Breast epithelium (tissue), 4 donors: ENCODE data around the gene CDK5R2. TPM values are rescaled to one million over a fixed set of nuclear protein-coding genes. Genes with fewer than 3 reads are reported as not detected.
A peak's percentile ranks its signal among the peaks of the same experiment; 100 is the strongest.

ENCODE experiments used
- DNase-seq, 2 donors: peaks; one replicate each; pipeline ENCODE4 v3.0.0-alpha.2; 2019; ENCODE audit warnings: low spot score in 2 of 2
- H3K27ac ChIP-seq, 2 donors: fragments of 200-600 bp; sonication (generic) in 1 of 2; one replicate each; pipeline ENCODE4 v1.5.1; 2016 to 2019; ENCODE audit warnings: mild to moderate bottlenecking in 1 of 2
- H3K27me3 ChIP-seq, 2 donors: fragments of 200-600 bp; sonication (generic) in 1 of 2; one replicate each; pipeline versions ENCODE4 v1.5.1 to v1.6.0; 2017 to 2019; ENCODE audit warnings: control low read depth in 1 of 2, mild to moderate bottlenecking in 1 of 2
- H3K36me3 ChIP-seq: fragments of 200-600 bp; one replicate; pipeline ENCODE4 v1.5.1; 2019
- H3K4me1 ChIP-seq, 2 donors: fragments of 200-600 bp; sonication (generic); one replicate each; pipeline ENCODE4 v1.5.1; 2016 to 2019; ENCODE audit warnings: control low read depth in 1 of 2
- H3K4me3 ChIP-seq, 3 donors: fragments of 200-600 bp; sonication (generic); 1 replicate in 2 of 3; 2 replicates in 1 of 3; pipeline ENCODE4 v1.5.1; 2016 to 2019; ENCODE audit warnings: mild to moderate bottlenecking in 3 of 3, moderate library complexity in 2 of 3
- H3K9me3 ChIP-seq, 2 donors: fragments of 200-600 bp; sonication (generic) in 1 of 2; one replicate each; pipeline ENCODE4 v1.5.1; 2016 to 2019; ENCODE audit warnings: control low read depth in 1 of 2
- CTCF ChIP-seq, 3 donors: fragments of 450-650 bp; IDR thresholded peaks; one replicate each; pipeline ENCODE4 v1.5.1; 2016 to 2017; ENCODE audit warnings: antibody characterized with exemption in 3 of 3, mild to moderate bottlenecking in 3 of 3, moderate library complexity in 3 of 3
- POLR2A ChIP-seq: fragments of 450-650 bp; IDR thresholded peaks from one replicate; pipeline ENCODE4 v1.6.1; 2016; ENCODE audit warnings: antibody characterized with exemption, mild to moderate bottlenecking, moderate library complexity
- POLR2AphosphoS5 ChIP-seq, 3 donors: sonication (generic); formaldehyde crosslinking; IDR thresholded peaks; one replicate each; pipeline ENCODE4 v1.6.1; 2017; ENCODE audit warnings: antibody characterized with exemption in 3 of 3
- intact Hi-C: fragments of 100-400 bp; cut with DNase I; formaldehyde crosslinking; loops from one replicate; pipeline ENCODE4 v1.15.1; 2023; ENCODE audit warnings: low total_unique reads
- total RNA-seq, 3 donors: library from RNA; depleted of rRNA; stranded (reverse); fragments of >200 nt; gene quantifications; one replicate each; pipeline ENCODE4 v1.1.0, GENCODE V29; 2016

The CDK5R2 gene
- not detected for total RNA-seq

- H3K36me3 ChIP-seq = no peaks in the 10 kb centered on the region
- no peaks in the 10 kb centered on the region for H3K9me3 ChIP-seq
- no peak for TF ChIP-seq POLR2AphosphoS5 (IDR thresholded peaks at IDR 0.05)
- no peak for TF ChIP-seq POLR2A
- no peak for TF ChIP-seq CTCF (IDR thresholded peaks at IDR 0.05)
- peak within 1 kb of the TSS; percentile 14 to 65 (median 46) for H3K4me3 ChIP-seq
- intact Hi-C loops = no loop called here
- H3K4me1 ChIP-seq = peaks cover 3 to 12% of the 10 kb centered on the region in 2 donors
- DNase-seq = peak in 1 of 2 donors; percentile 31
- peaks cover 29 to 82% of the 10 kb centered on the region in 2 donors for H3K27me3 ChIP-seq
- H3K27ac ChIP-seq = no peak within 1 kb of the TSS
Measured at GRCh38 chr2:218959141-218959731, at the start of gene CDK5R2. TSS of gene CDK5R2 (plus strand) at chr2:218959666. CDS start at chr2:218959821, 155 bp downstream.

- Histone ChIP-seq H3K27me3 (no peaks in the 10 kb centered on the region), H3K9me3 (no peaks in the 10 kb centered on the region), H3K36me3 (no peaks in the 10 kb centered on the region), H3K27ac (no peak overlapping the region), H3K4me1 (no peaks in the 10 kb centered on the region), H3K4me3 (no peak overlapping the region)
- intact Hi-C loops = no loop called here
- no peak for TF ChIP-seq POLR2A
- TF ChIP-seq CTCF (IDR thresholded peaks at IDR 0.05) = no peak
- no peak for TF ChIP-seq POLR2AphosphoS5 (IDR thresholded peaks at IDR 0.05)
- no peak for DNase-seq
Measured at GRCh38 chr2:218910741-218911140, 48.7 kb upstream of the CDK5R2 start.

- TF ChIP-seq POLR2A (no peak), CTCF (IDR thresholded peaks at IDR 0.05) (no peak), POLR2AphosphoS5 (IDR thresholded peaks at IDR 0.05) (no peak)
Measured at GRCh38 chr2:218920504-218920903, 39.0 kb upstream of the CDK5R2 start.

GRCh38 chr2:218924757-218925156 is 34.7 kb upstream of the CDK5R2 start:
- Histone ChIP-seq H3K4me3 (no peak overlapping the region), H3K36me3 (no peaks in the 10 kb centered on the region), H3K27ac (no peak overlapping the region), H3K4me1 (no peaks in the 10 kb centered on the region), H3K9me3 (peaks cover 0 to 5% of the 10 kb centered on the region in 2 donors), H3K27me3 (peaks cover 0 to 2% of the 10 kb centered on the region in 2 donors)
- DNase-seq = no peak
- intact Hi-C loops = no loop called here
- TF ChIP-seq POLR2A (no peak), POLR2AphosphoS5 (IDR thresholded peaks at IDR 0.05) (no peak), CTCF (IDR thresholded peaks at IDR 0.05) (no peak)

More at GRCh38 chr2:218920504-218920903, 39.0 kb upstream of the CDK5R2 start:
- H3K27ac ChIP-seq = no peak overlapping the region
- H3K27me3 ChIP-seq = peaks cover 0 to 2% of the 10 kb centered on the region in 2 donors
- no peaks in the 10 kb centered on the region for H3K4me1 ChIP-seq
- H3K4me3 ChIP-seq = no peak overlapping the region
- H3K9me3 ChIP-seq = peaks cover 0 to 5% of the 10 kb centered on the region in 2 donors
- no peak for DNase-seq
- no peaks in the 10 kb centered on the region for H3K36me3 ChIP-seq
- intact Hi-C loops = no loop called here

- no peak for DNase-seq
- no peak for TF ChIP-seq POLR2AphosphoS5 (IDR thresholded peaks at IDR 0.05)
- TF ChIP-seq CTCF (IDR thresholded peaks at IDR 0.05) = no peak
- TF ChIP-seq POLR2A = no peak
- intact Hi-C loops = no loop called here
- Histone ChIP-seq H3K27ac (no peak overlapping the region), H3K4me3 (no peak overlapping the region), H3K9me3 (peaks cover 0 to 5% of the 10 kb centered on the region in 2 donors), H3K36me3 (no peaks in the 10 kb centered on the region), H3K27me3 (peaks cover 0 to 2% of the 10 kb centered on the region in 2 donors), H3K4me1 (no peaks in the 10 kb centered on the region)
Measured at GRCh38 chr2:218925434-218925833, 34.0 kb upstream of the CDK5R2 start.
